Measurements from ENCODE around the gene CCDC149.

CCDC149 gene

DNA sequence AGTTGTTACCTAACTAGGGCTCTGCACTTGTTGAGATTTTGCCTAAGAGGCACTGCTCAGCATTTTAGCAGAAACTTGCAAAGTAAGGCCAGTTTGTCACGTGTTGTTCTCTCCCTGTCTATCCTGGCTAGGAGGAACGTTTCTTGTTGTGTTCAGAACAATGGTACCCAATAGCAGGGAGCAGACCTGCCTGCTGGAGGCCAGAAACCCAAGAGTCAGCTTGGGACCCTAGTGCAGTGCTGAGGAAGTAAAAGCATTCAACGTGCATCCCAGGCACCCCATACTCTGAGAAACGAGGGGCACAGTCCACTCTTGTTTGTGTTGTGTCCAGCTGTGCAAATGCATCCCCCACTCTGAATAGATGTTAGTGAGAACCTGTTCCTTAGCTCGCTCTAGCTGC, 75.1 kb downstream of the CCDC149 start:
- no peak for DNase-seq

DNA sequence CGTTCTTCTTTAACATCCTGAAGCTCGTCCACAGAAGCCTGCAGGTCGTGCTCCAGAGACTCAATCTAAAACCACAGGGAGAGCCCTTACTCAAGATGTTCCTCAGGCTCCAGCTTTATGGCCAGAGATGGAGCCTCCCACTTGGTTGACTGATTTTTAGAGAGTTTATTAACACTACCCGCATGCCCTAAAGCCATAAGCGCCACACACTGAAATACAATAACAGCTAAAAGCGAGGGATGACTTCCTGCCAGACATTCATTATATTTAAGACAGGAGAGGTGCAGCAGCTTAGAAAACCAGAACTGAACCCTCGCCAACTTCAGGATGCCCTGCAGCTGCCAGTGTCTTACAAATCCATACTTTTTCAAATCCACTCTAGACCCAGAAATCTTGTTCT, 75.5 kb downstream of the CCDC149 start:
- no peak for DNase-seq

DNA sequence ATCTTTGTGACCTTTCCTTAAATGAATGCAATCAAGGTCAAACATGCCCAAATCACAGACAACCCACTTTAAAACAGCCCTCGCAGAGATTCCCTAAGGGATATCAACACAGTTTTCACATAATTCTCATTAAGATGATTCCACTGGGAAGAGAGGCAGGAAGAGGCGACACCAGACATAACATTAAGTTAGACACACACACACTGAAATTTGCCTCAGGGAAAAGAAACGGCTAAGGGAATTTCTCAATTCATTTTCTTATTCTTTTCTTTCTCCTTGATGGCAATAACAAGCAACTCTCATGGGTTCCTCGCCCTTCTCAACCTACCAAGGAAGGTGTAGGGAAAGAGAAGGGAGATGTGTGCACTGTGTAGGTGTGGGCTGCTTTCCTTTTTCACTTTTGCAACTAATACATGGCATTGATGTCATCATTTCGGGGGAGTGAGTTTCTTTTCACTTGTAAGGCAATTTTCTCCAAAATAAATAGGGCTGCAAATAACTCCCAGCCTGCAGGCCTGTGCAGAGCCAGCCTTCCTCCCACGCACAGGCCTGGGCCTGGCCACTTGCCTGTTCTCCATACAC, 76.1 kb downstream of the CCDC149 start:
- DNase-seq: no peak

DNA sequence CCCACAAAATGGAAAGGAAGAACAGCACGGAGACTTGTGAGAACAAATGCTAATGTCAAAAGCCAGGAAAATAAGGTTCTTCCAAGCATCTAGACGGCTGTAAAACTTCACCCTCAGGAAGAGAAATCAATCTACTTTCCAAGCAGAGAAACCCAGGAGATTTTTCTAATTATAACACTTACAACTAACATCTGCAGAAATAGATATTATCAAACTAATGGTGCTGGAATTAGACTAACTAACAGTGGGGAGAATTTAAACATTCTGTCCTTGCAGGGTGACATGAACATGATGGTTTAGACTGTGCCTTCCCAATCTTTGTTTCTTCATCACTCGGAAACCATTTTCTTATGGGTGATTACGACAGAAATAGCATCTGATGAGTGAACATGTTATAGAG, 77.1 kb downstream of the CCDC149 start:
- DNase-seq: no peak

DNA sequence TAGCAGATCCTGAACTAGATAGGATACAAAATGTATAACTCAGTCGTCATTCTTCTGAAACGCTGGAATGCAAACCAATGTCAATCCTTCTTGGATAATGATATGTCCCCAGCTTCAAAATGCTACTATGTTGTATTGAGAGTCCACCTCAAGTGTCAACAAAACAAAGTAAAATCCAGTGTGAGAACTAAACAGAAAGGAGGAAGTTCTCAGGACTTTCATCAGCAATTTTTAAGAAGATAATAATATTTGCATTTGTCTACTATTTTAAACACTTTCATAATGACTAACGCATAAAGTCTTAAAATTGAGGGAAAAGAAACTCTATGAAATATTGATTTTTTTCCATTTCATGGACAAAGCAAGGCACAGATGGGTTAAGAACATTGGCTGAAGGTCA, 81.2 kb downstream of the CCDC149 start:
- no peak for DNase-seq

DNA sequence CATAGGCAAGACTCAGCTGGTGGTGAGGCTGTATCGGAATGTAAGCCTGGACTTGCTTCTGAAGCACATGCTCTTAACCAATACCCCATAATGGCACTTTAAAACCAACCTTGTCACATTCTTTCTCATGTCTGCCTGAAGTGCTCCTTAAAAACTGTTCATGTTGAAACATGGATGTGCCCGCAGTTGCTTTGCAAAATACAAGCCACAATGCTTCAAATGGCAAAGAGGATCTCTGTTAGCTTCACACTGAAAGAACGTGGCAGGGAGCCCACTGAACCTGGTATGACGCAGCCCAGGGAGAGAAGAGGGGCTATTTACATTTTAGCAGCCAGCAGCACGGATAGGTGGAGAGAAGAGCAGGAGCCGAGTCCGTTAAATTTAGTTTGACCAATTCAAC, 88.1 kb downstream of the CCDC149 start:
- no peak for DNase-seq

DNA sequence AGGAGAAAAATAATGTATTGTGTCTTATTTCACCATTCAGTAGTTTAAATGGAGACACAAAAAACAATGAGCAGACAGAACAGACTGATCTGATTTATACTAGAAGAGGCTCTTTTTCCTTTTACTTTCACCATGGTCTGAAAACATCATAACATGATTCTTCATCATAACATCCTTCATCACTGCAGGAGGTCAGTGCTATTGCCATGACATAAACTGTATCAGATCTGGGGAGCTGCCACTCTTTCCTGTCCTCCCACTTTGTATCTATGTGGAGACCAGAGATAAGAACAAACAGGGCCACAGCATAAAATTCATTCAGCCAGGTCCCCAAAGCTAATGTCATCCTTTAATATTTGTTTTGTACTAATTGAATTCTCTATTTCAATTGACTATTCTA, 92.3 kb downstream of the CCDC149 start:
- no peak for DNase-seq

DNA sequence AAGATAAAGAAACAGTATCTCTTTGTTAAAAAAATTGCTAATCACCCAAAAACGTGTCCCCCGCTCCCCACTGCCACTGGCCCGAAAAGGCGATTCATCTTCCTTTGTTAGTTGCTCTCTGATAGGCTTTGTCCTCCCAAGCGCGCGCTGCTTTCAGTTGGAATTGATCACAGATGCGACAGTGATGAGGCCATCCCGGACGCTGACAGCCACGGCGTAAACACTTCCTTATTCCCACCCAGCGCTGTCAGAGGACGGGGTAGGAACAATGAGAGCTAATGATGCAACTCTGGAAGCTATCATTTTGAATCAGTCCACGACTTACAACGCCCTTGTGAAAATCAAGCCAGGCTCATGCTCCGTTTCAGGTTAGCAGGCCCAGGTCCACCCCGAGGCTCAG, 96.0 kb downstream of the CCDC149 start:
- DNase-seq: no peak

DNA sequence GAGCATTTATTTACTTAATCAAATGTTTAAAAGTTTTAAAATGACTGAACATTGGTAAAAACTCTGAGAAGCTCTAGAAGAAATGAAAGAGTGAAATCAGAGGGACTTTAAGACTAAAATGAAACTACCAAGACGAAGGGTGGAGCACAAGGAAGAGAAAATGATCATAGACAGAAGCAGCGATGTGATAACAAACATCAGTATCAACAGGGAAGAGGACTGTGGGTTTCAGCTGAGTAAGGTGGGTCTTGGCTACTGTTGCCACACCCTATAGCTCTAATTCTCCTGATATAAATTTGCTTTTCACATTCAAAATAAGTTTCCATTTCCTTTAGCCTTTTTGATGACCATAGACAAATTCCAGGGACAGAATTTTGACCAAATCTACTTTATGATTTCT, 99.1 kb downstream of the CCDC149 start:
- no peak for DNase-seq

DNA sequence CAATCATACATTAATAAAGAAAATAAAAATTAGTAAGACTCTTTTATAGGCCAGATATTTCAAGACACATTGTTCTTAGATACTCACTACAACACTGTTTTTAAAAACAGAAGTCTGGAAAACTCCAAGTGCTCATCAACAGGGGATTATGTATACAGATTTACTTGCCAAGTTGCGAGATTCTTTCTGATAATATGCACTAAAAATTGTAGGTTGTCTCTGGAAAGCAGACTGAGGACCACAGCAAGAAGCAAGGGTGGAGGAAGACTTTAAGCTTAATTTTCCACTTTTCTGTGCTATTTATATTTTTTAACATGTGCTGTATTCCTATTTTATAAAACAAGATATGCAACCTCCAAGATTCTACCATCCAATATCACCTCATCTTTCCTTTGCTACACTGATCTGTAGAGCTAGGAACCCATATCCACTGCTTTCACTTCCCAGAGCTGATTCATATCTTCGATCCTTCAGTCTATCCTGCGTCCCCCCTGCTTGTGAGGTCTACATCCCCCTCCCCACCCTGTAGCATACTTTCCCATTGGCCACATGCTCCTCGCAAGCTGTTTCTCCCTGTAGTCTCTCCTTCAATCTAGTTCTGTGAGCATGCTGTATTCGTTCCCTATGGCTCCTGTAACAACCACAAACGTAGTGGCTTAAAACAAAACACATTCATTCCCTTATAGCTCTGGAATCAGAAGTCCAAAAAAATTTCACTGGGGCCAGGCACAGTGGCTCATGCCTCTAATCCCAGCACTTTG, 101.8 kb downstream of the CCDC149 start:
- DNase-seq: no peak

DNA sequence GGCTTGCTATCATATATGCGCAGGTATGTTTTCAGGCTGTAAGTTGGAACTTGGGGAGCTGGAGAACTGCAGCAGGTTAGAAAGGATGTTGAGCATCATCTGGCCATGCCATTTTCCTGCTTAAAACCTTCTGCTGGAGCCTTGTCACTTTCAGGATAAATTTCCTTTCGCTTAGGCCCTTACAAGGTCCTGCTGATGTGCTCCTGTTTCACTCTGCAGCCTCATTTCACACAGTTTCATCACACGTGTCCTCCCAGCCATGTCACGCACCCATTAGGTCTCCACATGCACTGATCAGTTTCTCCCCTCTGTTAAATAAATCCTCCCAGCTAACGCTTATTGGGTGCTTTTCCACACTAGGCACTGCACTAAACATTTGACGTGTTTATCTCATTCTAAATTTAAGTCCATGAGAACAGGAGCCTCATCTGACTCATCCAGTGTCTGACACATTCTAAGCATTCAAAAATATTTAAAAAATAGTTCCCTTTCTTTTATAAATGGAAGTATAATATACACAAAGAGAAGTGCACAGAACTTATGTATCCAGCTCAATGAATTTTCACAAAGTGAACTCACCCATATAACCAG, 102.9 kb downstream of the CCDC149 start:
- DNase-seq: no peak

DNA sequence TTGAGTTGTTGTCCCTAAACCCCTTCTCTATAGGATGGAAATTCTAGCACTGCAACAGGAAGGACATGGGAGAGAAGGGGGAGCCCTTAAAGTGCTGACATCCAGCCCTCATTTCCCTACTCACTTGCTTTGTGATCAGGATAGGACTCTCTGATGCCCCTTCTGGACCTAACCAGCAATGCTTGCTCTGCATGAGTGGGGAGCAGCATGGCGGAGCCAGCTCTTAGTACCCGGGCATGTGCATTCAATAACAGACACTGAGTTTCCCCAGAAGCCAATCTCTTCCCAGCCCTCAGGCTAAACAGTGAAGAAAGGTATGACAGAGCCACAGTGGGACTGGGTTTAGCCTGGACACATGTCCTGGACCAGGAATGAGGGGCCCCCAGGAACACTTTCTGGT, 103.5 kb downstream of the CCDC149 start:
- no peak for DNase-seq

DNA sequence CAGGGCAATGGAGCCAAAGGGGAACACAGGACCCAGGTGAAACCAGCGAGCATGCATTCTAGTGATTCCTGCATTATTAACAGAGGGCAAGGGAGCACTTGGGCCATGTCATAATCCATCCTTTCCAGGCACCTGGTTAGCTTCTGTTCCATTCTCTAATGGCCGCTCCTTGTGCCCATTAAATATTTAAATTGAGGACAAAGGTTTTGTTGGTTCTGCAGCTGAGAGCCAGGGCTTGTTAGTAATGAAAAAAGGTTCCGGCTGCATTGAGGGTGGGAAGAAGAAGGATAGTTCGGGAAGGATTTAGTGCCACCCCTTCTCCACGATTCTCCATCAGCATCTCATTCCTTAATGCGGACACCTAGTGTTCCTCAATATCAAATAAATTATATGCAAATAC, 103.9 kb downstream of the CCDC149 start:
- no peak for DNase-seq

DNA sequence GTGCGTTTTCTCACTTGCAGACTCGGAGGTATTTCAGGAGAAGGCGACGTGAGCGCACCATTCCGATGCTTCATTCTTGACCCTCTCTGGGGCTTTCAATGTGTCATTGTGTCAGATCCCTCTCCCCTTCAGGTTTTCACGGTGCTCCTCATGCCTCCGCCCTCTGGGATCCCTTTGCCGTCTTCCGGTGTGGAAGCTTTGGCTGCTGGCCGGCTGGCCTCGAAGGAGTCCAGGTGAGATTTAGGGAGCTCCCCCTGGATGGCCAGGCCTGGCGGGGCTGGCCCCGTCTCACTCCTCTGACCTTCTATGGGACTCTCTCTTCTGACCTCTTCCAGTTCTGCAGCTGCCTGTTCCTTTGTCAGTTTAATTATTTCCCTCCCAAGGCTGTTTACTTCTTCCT, 104.6 kb downstream of the CCDC149 start:
- no peak for DNase-seq

DNA sequence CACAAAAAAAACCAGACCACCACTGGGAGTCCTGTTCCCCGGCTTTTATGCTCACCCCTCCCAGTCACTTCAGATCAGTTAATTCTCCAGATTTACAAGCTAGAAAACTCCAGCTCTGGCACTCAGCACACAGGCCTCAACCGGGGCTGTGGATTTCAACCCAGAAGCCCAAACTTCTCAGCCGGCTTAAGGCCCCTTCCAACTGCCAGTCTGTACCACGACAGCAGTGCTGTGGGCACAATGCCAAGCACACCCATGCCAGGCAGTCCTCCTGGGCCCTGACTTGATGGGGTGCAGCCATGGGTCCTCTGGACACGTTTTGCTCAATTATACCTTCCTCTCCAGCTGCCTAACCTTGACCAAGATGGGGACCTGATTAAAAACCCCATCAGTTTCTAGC, 105.2 kb downstream of the CCDC149 start:
- no peak for DNase-seq

DNA sequence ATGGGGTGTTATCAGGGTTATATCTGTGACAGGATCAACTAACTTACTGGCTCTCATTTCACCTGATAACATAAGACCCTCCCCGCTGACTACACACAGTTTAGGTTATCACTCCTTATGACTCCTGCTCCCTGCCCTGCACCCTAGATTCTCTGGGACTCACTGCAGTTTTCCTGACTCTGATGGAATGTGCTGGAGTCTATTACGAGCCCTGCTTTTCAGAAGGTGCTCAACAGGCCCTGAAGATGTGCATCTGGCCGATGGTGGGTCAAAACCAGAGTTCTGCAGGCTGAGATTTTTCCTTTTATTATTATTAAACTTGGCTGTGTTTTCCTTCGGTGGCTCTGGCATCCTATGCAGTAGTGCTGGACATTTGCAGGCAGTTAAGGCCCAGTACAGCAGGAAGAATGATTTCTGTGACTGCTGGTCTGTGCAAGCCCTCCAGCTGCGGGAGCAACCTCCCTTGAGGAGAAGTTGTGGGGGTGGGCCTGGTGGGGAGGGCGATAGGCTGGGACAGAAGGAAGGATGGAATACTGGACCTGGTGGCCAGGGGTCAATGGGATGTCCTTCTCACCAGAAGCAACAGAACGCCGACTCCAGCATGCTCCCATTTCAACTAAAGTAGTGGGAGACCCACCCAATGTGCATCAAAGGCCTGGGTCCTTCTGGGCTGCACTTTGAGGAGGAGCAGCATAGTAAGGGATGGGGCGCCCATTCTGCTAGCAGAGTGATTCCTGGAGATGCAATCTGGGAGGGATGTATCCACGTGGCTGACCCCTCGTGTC, 106.4 kb downstream of the CCDC149 start:
- DNase-seq: no peak

DNA sequence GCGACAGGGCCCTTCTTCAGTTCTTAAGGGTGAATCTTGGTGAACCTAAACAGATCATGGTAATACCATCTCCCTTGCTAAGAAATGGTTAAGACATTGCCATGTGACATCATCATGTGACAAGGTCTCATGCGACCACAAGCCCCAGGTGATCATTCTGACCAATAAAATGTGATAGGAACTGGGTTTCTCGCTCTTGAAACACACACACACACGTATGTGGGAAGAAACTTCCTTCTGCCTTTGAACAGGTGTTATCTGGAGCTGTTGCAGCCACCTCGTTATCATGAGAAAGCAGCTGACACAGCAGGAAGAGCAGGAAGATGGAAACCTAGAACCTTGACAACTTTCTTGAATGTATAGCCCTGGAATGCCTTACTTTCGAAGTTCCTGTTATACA, 107.3 kb downstream of the CCDC149 start:
- DNase-seq: no peak

DNA sequence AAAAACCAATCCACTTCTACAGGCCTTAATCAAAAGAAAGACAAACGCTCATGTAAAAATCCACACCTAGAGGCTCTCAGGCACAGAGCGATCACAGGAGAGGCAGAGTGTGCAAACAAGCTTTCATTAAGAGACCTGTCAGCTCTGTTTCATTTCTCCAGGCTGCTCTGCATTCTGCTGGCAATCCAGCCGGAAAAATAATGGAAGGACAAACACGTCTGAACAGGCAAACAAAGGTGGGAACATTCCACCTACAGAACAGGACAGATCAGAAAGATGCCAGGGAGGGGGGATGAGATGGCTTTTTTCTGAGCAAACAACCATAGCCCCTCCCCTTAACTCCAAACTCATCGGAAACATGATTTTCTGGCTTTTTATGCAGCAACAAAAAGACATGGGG, 107.8 kb downstream of the CCDC149 start:
- no peak for DNase-seq

DNA sequence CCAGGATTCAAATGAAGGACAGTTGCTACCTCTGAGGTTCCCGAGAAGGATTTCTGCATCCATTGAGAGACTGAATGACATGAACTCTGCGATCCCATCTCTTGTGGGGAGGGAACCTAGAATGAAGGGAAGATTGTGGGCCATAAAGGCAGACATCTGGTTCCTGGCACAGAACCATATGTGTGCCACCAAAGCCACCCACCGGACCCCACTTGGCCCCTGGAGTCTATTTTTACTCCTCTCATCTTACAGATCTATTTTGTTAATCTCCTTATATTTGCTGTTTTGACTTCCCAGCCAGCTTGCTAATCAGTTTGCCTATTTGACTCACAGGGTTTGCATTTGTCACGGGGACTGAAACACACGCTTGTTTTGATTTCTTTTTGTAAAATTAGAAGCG, 110.2 kb downstream of the CCDC149 start:
- no peak for DNase-seq

DNA sequence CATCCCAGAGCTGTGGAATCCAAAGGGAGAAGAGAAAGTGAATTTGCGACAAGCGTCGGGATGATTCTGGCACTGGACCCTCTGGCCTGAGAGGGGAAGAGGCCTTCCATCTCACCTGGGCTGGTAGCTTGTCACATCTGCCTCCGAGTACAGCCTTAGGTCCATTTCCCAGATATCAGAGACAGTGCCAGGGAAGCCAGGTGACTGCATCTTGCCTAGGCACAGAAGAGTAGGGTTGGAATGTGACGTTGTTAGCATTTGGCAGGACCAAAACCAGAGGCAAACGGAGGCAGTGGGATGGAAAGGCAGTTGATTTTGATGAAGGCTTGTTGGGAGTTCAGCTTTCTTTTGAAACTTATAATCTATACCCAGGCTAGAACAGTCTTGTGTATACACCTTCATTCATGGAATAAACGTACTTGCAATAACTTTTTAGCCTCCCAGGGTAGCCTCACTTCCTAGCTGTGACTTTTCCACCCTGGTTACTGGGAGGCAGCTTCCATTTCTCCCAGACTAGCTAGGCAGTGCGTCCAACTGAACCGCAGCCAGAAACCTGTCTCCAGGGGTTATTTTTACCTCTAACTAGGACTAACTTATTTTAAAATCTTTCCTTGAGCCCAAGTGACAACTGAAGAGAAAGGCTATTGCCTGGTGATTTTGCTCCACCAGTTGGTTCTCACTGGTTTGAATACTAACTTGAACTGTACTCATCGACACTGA, 111.5 kb downstream of the CCDC149 start:
- DNase-seq: no peak

DNA sequence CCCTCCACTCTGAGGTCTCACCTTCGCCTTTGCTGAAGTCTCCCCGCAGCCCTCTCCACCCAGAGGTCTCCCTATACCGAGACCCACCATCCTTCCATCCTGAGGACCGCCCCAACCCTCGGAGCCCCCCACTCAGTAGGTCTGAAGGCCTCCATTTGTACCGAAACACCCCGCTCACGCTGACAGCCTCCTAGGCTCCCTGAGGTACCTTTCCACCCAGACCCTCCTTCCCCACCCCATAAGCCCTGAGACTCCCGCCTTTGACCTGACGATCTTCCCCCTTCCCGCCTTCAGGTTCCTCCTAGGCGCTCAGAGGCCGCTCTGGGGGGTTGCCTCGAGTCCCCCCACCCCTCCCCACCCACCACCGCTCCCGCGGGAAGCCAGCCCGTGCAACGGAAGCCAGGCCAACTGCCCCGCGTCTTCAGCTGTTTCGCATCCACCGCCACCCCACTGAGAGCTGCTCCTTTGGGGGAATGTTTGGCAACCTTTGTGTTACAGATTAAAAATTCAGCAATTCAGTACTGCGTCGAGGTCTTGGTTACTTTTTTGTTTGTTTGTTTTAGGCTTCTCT, 112.4 kb downstream of the CCDC149 start:
- DNase-seq: no peak

DNA sequence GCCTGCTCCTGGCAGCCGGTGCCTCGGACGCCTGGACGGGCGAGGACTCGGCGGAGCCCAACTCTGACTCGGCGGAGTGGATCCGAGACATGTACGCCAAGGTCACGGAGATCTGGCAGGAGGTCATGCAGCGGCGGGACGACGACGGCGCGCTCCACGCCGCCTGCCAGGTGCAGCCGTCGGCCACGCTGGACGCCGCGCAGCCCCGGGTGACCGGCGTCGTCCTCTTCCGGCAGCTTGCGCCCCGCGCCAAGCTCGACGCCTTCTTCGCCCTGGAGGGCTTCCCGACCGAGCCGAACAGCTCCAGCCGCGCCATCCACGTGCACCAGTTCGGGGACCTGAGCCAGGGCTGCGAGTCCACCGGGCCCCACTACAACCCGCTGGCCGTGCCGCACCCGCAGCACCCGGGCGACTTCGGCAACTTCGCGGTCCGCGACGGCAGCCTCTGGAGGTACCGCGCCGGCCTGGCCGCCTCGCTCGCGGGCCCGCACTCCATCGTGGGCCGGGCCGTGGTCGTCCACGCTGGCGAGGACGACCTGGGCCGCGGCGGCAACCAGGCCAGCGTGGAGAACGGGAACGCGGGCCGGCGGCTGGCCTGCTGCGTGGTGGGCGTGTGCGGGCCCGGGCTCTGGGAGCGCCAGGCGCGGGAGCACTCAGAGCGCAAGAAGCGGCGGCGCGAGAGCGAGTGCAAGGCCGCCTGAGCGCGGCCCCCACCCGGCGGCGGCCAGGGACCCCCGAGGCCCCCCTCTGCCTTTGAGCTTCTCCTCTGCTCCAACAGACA, 113.1 kb downstream of the CCDC149 start:
- DNase-seq: no peak

Data from GOT3 (cell line).